Type B pancreatic cell (in vitro differentiated cells): Measurements from ENCODE around the gene MCUB. TPM values are rescaled to one million over a fixed set of nuclear protein-coding genes. Genes with fewer than 3 reads are reported as not detected.
"Not testable (repeated sequence)": the region's sequence is repeated elsewhere in the genome, so short reads cannot be mapped to it uniquely, and the experiment has no call there.

ENCODE experiments used
- DNase-seq: peaks from one replicate; pipeline ENCODE4 v3.0.0; 2021; ENCODE audit warnings: mixed read lengths; ENCODE audit not compliant: unreplicated experiment; ENCODE audit errors: extremely low spot score
- H3K27ac Mint-ChIP-seq: 2 replicates; pipeline ENCODE4 v1.8.0; 2021; ENCODE audit warnings: mild to moderate bottlenecking, mixed read lengths
- H3K27me3 Mint-ChIP-seq: 2 replicates; pipeline ENCODE4 v1.8.0; 2021; ENCODE audit warnings: mixed read lengths
- H3K36me3 Mint-ChIP-seq: 2 replicates; pipeline ENCODE4 v1.8.0; 2021; ENCODE audit warnings: mixed read lengths
- H3K4me1 Mint-ChIP-seq: one replicate; pipeline ENCODE4 v1.8.0; 2021; ENCODE audit warnings: mixed read lengths; ENCODE audit not compliant: unreplicated experiment
- H3K4me3 Mint-ChIP-seq: 2 replicates; pipeline ENCODE4 v1.8.0; 2021; ENCODE audit warnings: mild to moderate bottlenecking, mixed read lengths
- H3K9me3 Mint-ChIP-seq: 2 replicates; pipeline ENCODE4 v1.8.0; 2021; ENCODE audit warnings: mixed read lengths
- CTCF ChIP-seq: fragments of 200-600 bp; sonication (generic); conservative IDR thresholded peaks from 2 replicates; pipeline ENCODE4 v1.5.0; 2021; ENCODE audit warnings: antibody characterized with exemption, mild to moderate bottlenecking
- total RNA-seq: library from RNA; stranded (reverse); gene quantifications from 2 replicates; pipeline ENCODE4 v1.2.1, GENCODE V29; 2021; ENCODE audit warnings: low replicate concordance

The MCUB gene
- total RNA-seq, 1 donor from 2014 or later: 10.1 TPM

- Mint-ChIP-seq H3K4me1 (peaks cover 5% of the 10 kb centered on the region), H3K4me3 (peak overlapping the region; percentile 37)
- no peak for DNase-seq
Observed at GRCh38 chr4:109589119-109589518, 29.1 kb downstream of the MCUB start.

GRCh38 chr4:109589605-109590004, 29.6 kb downstream of the MCUB start:
- Mint-ChIP-seq H3K27ac (peak overlapping the region; percentile 72), H3K27me3 (no peaks in the 10 kb centered on the region), H3K4me1 (peaks cover 5% of the 10 kb centered on the region), H3K36me3 (no peaks in the 10 kb centered on the region), H3K4me3 (peak overlapping the region; percentile 37), H3K9me3 (peaks cover 3% of the 10 kb centered on the region)
- no peak for TF ChIP-seq CTCF
- DNase-seq: no peak

More at GRCh38 chr4:109589119-109589518, 29.1 kb downstream of the MCUB start:
- Mint-ChIP-seq H3K9me3 (peaks cover 3% of the 10 kb centered on the region), H3K27me3 (no peaks in the 10 kb centered on the region), H3K27ac (peak overlapping the region; percentile 72), H3K36me3 (no peaks in the 10 kb centered on the region)
- TF ChIP-seq CTCF: no peak

- H3K9me3 Mint-ChIP-seq: peaks cover 3% of the 10 kb centered on the region
- peak overlapping the region; percentile 33 for H3K27ac Mint-ChIP-seq
- H3K4me3 Mint-ChIP-seq: no peak overlapping the region
- peaks cover 5% of the 10 kb centered on the region for H3K4me1 Mint-ChIP-seq
- no peaks in the 10 kb centered on the region for H3K27me3 Mint-ChIP-seq
- no peak for TF ChIP-seq CTCF
- no peak for DNase-seq
- no peaks in the 10 kb centered on the region for H3K36me3 Mint-ChIP-seq
Observed at GRCh38 chr4:109590905-109591304, 30.9 kb downstream of the MCUB start.

GRCh38 chr4:109592367-109592766, 32.3 kb downstream of the MCUB start:
- H3K4me1 Mint-ChIP-seq: peaks cover 5% of the 10 kb centered on the region
- no peak overlapping the region for H3K27ac Mint-ChIP-seq
- TF ChIP-seq CTCF: no peak
- no peak overlapping the region for H3K4me3 Mint-ChIP-seq
- no peaks in the 10 kb centered on the region for H3K36me3 Mint-ChIP-seq
- no peaks in the 10 kb centered on the region for H3K27me3 Mint-ChIP-seq
- no peak for DNase-seq
- peaks cover 3% of the 10 kb centered on the region for H3K9me3 Mint-ChIP-seq

- not testable (repeated sequence) for H3K27ac Mint-ChIP-seq, H3K9me3 Mint-ChIP-seq, H3K4me1 Mint-ChIP-seq, H3K27me3 Mint-ChIP-seq, H3K4me3 Mint-ChIP-seq, DNase-seq, H3K36me3 Mint-ChIP-seq
Observed at GRCh38 chr4:109595123-109595522, 35.1 kb downstream of the MCUB start.

- H3K36me3 Mint-ChIP-seq, H3K27me3 Mint-ChIP-seq, DNase-seq, H3K9me3 Mint-ChIP-seq, H3K4me1 Mint-ChIP-seq, H3K27ac Mint-ChIP-seq, H3K4me3 Mint-ChIP-seq: not testable (repeated sequence)
Observed at GRCh38 chr4:109596420-109597085, 36.5 kb downstream of the MCUB start.
